GF-D8 (cell line): Measurements from ENCODE around the gene G6PC1.
"Not testable (repeated sequence)": the region's sequence is repeated elsewhere in the genome, so short reads cannot be mapped to it uniquely, and the experiment has no call there.

Experiments used
- DNase-seq: peaks from one replicate; lab custom pipeline; 2025; lab: John Stamatoyannopoulos, UW

The G6PC1 gene

GRCh38 chr17:42900460-42901331 is at the start of gene G6PC1:
Gene G6PC1, plus strand, starts transcription at chr17:42900799. Its CDS starts 78 bp downstream, at chr17:42900877.
- no peak for DNase-seq

- no peak for DNase-seq
These were observed 49.6 kb upstream of the G6PC1 start, which contains the start of gene AOC3 for GRCh38 chr17:42850954-42851353. Gene AOC3, plus strand, starts transcription at chr17:42851199. Its CDS starts 145 bp downstream, at chr17:42851344.

- DNase-seq, result not testable (repeated sequence)
These were observed 49.0 kb upstream of the G6PC1 start for GRCh38 chr17:42851371-42852240.

- no peak for DNase-seq
These were observed 48.2 kb upstream of the G6PC1 start for GRCh38 chr17:42852351-42852750.

- no peak for DNase-seq
These were observed 47.6 kb upstream of the G6PC1 start for GRCh38 chr17:42853004-42853403.

- no peak for DNase-seq
These were observed 47.0 kb upstream of the G6PC1 start for GRCh38 chr17:42853597-42853967.

- DNase-seq, result no peak
These were observed 46.4 kb upstream of the G6PC1 start for GRCh38 chr17:42853968-42854790.

- DNase-seq, result no peak
These were observed 45.5 kb upstream of the G6PC1 start for GRCh38 chr17:42855048-42855596.

- DNase-seq, result not testable (repeated sequence)
These were observed 44.5 kb upstream of the G6PC1 start for GRCh38 chr17:42856093-42856492.

GRCh38 chr17:42856516-42856915 is 44.1 kb upstream of the G6PC1 start:
- not testable (repeated sequence) for DNase-seq

GRCh38 chr17:42857389-42857788 is 43.2 kb upstream of the G6PC1 start:
- DNase-seq, result no peak

- no peak for DNase-seq
These were observed 34.9 kb upstream of the G6PC1 start for GRCh38 chr17:42865638-42866094.

GRCh38 chr17:42866216-42866615 is 34.4 kb upstream of the G6PC1 start:
- no peak for DNase-seq

GRCh38 chr17:42866631-42867575 is 33.7 kb upstream of the G6PC1 start:
- DNase-seq, result no peak

- not testable (repeated sequence) for DNase-seq
These were observed 32.8 kb upstream of the G6PC1 start for GRCh38 chr17:42867694-42868261.

GRCh38 chr17:42868338-42868737 is 32.3 kb upstream of the G6PC1 start:
- DNase-seq, result no peak

- no peak for DNase-seq
These were observed 29.0 kb upstream of the G6PC1 start for GRCh38 chr17:42871647-42872046.

GRCh38 chr17:42872251-42872965 is 28.2 kb upstream of the G6PC1 start:
- DNase-seq, result no peak

- no peak for DNase-seq
These were observed 27.3 kb upstream of the G6PC1 start for GRCh38 chr17:42873315-42873714.
